Iris pigment epithelial cell (primary cell): ENCODE measurements around the gene PHGDH.
"Not testable (repeated sequence)": the region's sequence is repeated elsewhere in the genome, so short reads cannot be mapped to it uniquely, and the experiment has no call there.

Source experiments
- DNase-seq: peaks from one replicate; pipeline ENCODE4 v3.0.0-alpha.2; 2011; ENCODE audit warnings: low read depth

Gene PHGDH

DNA sequence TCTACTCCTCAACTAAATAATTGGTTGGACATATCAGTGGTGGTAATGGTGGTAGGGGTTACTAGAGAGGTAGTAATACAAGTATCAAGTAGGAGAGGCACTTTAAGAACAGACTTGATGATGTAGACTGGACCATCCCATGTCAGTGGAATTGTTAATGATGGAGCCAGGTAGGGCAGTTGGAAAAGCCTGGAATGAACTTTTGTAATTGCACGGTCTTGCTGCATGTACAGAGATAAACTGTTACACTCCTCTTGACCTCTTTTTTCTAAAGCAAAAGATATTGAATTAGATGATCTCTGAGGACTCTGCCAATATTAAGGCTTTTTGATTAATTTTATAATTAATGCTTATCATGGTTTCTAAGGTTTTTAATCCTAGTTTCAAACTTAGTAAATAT lies 51.2 kb downstream of the PHGDH start:
- no peak for DNase-seq

DNA sequence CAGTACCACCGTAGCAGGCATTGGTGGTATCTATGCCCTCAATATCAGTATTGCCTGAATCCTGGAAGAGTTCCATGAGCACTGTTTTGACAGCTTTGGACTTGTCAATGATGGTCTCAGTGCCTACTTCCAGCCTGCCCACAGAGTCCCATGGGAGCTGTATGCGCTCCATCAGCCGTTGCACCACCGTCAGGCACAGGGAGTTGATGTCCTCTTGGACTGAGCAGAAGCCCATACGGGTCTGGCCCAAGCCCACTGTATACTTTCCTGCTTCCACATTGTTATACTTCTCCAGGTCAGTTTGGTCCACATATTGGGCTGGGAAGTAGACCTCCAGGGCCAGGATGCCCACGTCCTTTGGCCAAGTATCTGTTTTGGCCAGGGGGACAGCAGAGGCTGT lies 52.5 kb downstream of the PHGDH start:
- DNase-seq = no peak

DNA sequence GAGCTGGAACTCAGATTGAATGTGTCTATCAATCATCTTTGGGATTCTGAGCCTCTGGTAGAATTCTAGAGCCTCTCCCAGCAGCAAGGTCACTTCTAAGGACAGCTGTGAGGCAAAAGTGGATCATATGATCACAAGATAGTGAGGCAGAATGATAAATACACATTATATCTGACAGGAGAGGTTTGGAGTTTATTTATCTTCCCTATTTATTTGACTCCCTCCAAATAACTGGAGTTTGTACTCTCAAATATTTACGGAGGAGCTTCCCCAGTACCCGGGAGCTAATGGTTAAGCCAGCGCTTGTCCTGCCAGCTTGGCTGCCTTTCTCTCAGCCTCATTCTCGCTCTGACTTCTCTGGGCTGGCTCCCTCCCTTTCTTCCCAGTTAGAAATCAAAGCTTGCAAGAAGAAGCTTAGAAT lies 54.6 kb downstream of the PHGDH start:
- no peak for DNase-seq

DNA sequence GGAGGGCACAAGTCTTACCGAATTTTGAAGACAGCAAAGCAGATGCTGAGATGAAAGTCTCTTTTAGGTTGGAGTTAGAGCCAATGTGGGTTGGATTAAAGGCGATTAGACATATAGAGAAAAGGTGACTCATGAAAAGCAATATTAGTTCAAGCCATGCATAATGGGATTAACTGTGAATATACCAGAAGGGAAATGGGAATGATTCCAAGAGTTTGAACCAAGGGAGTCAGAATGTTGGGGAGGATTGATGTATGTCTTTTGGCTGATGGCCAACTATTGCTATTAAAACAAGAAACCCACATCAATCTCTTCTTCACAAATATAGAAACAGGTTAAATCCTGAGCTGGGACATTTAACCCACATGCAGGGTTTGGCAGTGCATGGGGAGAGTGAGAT lies 55.8 kb downstream of the PHGDH start:
- no peak for DNase-seq

DNA sequence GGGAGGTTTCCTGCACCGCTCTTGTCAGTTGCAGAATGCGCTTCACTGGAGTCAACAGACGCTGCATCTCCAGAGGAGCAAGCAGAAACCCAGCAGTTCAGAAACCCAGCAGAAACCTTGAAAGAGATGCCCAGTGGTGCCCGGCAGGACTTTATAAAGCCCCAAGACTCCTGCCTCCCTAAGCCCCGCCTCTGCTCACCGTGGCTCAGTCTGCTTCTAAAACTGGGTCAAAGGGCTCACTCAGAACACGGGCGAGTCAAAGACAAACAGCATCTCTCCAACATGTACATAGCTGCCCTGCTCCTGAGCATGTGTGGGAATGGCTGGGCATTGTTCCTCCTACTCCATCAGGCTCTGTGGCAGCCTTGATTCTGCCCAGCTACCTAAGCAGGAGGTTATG lies 57.0 kb downstream of the PHGDH start, which contains the start of gene HMGCS2:
Gene HMGCS2 (minus strand): TSS at position 128 of the 400 bp plus-strand sequence. CDS start 61 bp downstream, at position 67.
- DNase-seq = no peak

DNA sequence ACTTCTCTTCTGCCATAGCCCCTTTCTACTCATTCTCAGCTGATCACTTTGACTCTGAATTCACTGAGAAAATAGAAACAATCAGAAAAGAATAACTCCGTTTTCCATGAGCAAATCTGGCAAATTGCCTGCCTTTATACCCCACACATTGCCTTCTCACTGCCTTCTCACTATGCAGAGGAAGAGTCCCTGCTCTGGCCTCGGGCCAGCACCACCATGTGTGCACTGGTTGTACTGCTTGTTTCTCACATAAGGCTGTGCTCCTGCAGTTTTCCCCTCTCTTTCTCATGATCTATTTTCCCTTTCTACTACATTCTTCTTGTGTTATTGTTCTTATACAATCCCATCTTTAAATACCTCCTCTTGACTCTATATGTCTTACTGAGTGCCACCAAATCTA lies 59.3 kb downstream of the PHGDH start:
- no peak for DNase-seq

DNA sequence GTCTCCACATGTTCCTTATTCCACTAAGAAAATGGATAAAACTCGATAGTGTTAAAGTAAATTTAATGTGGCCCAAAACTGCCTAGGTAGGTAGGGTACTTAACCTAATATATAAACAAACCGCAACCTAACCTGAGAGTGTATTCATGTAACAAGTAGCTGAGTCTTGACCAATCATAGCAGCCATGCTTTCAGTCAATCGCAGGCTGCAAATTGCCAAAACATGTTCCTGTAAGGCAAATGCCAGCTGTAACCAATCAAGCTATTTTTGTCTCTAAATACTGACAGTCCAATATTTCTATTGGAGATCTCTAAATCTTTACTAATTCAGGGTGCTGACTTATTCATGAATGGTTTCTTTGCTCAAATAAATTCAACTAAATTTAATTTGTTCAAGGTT lies 60.0 kb downstream of the PHGDH start:
- no peak for DNase-seq

DNA sequence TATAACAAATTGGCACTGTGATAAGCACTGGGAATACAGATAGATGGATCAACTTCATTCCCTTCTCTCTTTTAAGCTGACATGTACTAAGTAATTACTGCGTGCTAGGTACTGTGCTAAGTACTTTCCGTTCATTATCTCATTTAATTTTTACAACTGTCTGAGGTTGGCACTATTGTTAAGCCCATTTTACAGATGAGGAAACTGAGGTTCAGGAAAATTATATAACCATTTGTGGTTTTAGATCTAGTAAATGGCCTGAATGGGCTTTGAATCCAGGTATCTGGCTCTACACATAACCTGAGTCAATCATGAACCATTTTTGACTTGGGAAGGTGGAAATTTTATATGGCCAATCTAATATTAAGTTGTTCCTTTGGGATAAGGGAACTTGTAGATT lies 60.6 kb downstream of the PHGDH start:
- no peak for DNase-seq

DNA sequence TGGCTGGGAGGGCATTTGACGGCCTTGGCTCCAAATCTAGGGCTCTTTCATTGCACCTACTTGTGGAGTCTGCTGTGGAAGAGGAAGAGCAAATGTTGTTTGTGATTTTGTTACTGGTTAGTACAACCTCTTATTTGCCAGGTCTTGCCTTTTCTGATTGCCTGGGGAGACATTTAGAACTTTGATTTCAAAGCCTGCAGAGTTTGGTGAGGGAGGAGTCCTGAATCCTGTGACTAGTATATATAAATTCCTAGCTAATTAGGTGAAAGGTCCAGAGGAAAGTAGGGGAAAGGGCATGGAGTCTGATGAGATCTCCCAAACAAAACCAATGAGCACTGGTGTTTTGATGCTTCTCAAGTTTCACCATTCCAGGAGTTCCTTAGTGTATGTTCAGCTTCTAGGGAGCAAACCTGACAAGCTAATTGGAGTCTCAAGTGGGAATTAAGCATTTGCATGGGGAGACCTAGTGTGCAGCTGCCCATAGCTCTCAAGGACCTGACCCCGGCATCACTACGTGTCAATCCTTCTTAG lies 62.0 kb downstream of the PHGDH start:
- DNase-seq = peak; percentile 34

DNA sequence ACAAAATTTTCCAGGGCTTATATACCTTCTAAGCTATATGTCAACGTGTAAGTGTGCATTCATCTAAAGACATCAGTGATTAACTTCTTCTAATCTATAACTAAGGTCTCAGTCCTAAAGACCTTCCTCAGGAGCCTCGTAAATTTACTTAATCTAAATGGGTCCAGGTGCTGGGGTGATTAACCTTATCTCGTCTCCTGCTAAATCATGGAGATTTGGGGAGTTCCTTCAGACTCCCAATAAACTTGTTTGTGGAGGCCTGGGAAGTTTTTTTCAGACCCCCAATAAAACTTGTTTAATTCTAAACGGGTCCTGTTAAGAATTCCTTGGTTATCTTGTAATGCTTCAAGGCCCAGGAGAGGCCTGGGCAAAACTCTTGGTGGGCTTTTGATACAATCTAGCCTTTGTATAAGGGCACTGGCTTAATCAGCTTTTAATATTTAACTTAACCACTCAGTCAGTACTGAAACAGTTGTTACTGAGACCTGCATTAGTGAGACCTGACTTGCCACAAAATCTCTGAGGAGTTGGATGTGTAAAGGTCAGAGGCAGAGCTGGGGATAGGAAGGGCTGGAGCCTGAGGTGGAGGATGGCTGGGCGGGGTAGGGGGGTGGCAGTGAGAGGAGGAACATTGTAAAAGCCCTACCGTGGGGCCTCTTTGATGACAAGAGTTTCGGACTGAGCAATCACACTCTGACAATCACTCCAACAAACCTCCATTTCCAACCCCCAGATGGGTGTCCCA lies 63.2 kb downstream of the PHGDH start:
- no peak for DNase-seq

DNA sequence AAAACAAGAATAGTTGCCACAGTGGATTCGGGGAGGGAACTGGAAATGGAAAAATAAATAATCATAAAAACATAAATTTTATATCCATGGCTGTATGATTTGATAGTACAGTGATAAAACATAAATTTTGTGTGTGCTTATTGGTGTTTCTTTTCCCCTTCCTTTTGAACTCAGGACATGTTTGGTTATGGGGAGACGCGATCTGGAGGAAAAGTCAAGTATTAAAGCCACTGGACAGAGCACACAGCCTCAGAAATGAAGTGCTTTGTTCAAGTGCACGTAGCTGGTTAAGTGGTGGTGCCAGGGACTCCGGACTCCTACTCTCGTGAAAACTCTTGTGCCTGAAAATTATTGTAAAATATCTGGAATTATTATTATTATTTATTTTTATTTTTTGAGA lies 66.6 kb downstream of the PHGDH start:
- no peak for DNase-seq

DNA sequence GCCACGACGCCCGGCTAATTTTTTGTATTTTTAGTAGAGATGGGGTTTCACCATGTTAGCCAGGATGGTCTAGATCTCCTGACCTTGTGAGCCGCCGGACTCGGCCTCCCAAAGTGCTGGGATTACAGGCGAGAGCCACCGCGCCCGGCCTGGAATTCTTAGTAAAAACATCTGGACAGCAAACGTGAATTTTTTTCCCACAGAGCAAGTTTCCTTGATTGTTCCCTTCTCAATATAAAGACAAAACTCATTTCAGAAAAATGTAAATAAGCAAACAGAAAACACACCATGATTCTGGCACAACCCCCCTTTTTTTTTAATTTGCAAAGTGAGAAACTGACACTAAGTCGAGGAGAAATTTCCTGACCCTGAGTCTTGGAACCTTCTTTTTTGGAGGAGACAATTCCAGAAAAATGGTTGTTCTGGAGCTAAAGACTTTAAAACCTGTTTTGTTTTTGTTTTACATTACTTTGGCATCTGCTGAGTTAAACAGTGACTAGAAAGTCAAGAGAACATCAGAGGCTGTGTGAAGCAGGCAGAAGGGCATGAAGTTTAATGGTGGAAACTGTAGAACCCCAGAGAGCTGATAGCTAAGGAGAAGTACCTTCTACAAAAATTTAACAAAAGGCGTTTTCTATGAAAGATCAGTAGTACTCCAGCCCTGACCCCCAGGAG lies 67.3 kb downstream of the PHGDH start:
- DNase-seq = no peak

DNA sequence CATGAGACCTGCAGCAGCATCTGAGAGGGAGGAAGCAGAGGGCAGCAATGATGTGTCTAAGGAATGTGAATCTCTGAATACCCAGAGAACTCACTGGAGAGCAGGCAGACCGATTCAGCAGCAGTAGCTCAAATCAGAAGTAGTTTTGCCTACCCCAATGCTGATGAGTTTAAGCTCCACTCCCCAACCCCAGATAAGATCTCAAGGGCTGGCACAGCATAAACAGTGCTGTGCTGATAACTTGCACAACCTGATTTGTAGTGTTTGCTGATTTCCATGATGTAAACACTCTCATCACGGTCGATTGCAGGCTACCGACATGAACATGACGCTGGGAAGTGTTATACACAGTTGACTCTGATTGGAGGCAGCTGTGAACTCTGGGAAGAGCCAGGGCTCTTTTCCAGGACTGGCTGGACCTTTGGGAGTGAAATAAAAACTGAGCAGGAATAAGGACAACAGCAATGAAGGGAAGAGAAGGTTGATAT lies 68.2 kb downstream of the PHGDH start:
- peak; percentile 36 for DNase-seq

DNA sequence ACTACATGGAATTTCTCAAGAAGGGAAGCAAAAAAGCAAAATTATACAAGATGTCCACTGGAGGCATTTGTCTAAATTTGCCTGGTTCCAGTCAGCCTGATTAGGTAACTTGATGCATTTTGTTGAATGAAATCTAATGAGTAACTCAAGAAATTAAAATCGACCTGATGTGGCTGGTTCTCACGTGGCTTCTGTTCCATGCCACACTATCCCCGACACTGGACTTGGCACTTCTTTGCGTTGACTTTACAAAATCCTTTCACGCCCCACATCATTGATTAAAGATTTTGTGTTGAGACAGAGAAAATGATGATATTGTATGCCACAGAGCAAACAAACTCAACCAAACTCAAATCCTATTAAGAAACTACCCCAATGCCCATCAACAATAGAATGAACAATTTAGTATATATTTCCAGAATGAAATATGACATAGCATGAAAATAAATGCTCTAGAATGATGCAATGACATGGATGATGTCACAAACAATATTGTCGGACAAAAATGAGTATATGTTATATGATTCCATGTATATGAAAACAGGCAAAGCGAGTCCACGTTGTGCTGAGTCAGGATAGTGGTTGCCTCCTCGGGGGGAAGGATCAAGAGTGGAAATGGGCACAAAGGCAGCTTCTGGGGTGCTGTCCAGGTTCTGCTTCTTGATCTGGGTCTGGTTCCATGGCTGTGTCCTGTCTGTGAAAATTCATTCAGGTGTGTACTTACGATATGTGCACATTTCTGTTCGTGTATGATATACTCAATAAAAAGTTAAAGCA lies 69.9 kb downstream of the PHGDH start:
- no peak for DNase-seq

DNA sequence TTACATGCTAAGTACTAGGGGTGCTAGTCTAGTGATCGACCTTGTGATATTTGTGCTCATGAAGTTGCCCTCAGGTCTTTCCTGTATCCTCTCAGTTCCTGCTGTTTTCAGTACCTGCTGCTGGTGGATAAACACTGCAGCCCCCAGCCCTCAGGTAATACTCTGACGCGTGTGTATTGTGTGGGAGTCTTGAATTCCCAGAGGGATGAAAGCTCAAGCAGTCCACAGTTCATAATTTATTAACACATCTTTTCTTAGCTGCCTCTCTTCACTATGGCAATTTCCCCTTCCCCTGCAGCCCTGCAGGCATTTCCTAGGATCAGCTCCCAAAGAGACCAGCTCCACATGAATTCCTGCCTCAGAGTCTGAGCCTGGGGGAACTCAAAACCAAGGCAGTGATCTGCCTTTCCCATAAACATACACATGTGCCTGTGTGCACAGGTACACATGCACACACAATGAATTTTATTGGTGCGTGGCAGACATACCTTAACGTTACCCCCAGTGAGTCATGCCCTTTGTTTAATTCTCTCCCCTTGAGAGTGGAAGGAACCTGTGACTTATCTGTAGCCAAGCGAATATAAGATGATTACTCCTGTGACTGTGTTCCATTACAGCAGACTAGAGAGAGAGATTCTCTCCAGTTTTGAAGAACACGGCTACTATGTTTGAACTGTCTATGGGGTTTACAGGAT lies 71.0 kb downstream of the PHGDH start:
- no peak for DNase-seq

DNA sequence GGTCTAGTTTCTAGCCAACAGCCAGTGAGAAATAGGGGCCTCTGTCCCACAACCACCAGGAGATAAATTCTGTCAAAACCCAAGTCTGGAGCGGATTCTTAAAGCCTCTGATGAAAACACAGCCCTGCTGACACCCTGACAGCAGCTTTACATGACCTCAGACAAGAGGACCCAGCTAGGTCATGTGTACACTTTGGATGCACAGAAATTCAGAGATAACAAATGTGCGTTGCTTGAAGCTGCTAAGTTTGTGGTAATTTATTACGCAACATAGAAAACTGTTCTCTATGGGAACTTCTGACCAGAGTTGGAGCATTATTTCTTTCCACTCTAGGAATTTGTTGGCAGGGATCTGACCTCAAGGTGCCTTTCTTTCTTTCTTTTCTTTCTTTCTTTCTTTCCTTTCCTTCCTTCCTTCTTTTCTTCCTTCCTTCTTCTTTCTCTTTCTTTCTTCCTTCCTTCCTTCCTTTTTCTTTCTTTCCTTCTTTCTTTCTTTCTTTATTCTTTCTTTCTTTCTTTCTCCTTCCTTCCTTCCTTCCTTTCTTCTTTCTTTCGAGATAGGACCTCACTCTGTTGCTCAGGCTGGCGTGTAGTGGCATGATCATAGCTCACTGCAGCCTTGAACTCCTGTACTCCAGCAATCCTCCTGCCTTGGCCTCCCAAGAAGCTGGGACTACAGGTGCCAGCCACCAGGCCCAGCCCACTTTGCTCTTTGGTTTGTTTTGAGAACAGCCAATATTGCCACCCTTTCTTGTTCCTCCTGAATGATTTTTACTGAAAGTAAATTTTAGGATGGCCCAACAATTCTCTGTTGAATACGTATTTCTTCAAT lies 71.8 kb downstream of the PHGDH start:
- peak; percentile 77 for DNase-seq

DNA sequence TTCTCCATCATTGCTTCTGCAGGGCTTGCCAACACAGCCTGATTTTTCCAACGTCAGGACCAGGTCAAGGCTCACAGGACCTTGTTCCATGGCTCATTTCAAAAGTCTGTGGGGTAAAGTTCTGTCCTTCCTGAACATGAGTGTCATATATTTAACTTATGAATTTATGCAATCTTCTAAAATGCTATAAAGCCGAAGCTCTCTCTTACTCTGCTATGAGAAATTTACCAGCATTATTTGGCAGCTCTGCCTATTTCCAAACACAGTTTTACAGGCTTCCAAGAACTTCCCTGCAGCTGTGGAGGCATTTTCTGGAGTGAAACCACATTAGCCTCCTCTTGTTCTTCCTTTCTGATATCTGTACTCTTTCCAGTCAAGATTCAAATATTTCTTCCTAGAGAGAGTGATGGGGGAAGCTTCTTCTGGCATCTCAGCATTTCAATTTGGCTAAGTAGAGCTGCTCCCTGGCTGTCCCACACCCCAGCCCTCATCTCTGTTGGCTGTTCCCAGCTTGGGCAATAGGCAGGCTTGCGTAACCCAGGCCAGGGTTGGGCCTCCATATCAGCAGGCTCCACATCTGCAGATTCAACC lies 72.6 kb downstream of the PHGDH start:
- peak; percentile 43 for DNase-seq

DNA sequence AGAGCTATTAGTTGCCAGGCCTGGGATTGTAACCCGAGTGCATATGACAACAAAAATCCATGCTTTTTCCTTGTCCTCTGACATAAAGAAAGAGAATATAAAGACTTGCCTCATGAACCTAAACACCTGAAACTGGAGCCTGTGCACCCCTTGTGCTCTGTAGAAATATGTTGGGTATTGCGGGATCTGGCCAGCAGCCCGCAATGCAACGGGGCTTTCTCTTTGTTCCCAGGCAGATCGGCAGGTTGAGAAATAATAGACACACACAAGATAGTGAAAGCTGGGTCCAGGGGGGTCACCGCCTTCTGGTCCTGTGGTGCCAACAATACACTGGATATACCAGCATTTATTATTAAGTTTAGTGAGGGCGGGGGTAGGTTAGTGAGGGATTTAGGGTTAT lies 74.3 kb downstream of the PHGDH start:
- not testable (repeated sequence) for DNase-seq

DNA sequence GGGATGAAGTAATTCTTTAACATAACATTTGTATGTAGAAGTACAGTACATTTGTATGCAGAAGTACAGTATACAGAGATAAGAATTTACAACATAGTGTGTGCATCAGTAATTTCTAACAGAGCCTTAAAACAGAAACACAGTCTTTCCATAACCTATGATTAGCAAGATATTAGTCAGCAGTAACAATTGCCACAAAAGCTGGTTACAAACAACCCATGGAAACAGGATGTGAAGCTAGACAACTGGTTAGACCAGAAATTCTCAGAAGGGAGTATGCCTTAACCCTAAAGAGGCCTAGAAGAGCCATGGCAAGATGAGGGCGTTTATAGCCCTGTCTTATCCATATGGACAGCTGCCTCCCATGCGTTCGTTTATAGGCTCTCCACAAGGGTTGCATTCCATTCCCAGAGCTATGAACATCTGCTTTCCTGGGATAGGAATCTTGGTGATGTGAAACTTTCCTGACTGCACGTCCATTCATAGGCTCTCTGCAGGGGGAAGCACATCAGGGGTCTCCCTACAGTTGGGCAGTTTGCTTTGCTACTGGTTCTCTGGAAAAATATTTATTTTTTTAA lies 74.8 kb downstream of the PHGDH start:
- DNase-seq = not testable (repeated sequence)

DNA sequence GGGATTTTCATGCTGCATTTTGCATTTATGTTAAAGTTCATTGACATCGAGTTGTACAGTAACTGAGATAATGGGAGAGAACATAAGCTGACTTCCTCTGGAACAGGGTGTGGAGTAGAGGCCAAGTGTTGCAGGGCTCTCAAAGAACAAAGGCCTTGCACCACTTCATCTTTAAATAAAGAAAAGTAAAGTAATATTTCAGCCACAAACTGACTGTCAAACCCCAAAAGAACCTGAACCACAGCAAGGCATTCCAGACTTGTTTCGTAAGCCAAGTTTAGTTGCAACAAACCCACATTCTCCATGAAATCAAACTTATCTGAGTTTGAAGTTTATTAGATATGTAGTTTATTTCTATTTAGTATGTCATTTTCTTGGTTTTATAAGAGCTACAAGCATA lies 76.0 kb downstream of the PHGDH start:
- DNase-seq = peak; percentile 44
